Mesodermal cell (in vitro differentiated cells): ENCODE results near the gene TPD52L3. TPM values are rescaled to one million over a fixed set of nuclear protein-coding genes. Genes with fewer than 3 reads are reported as not detected.

Experiments used
- H3K27ac ChIP-seq: 2 replicates; pipeline ENCODE4 v1.7.0; 2013; ENCODE audit warnings: mild to moderate bottlenecking, low read depth, low read length, moderate library complexity; ENCODE audit not compliant: severe bottlenecking
- H3K36me3 ChIP-seq: 2 replicates; pipeline ENCODE4 v1.7.1; 2013; ENCODE audit warnings: mild to moderate bottlenecking, low read length, moderate library complexity; ENCODE audit not compliant: control insufficient read depth, insufficient read depth
- H3K4me1 ChIP-seq: one replicate; pipeline ENCODE4 v1.7.1; 2013; ENCODE audit warnings: mild to moderate bottlenecking, low read length; ENCODE audit not compliant: insufficient read depth, control insufficient read depth, poor library complexity, severe bottlenecking
- H3K4me3 ChIP-seq: 2 replicates; pipeline ENCODE4 v1.7.0; 2013; ENCODE audit warnings: low read length, control low read depth, mild to moderate bottlenecking; ENCODE audit not compliant: insufficient read depth, poor library complexity, severe bottlenecking; ENCODE audit errors: extremely low read depth
- H3K9me3 ChIP-seq: 2 replicates; pipeline ENCODE4 v1.7.1; 2013; ENCODE audit warnings: mild to moderate bottlenecking, low read length, moderate library complexity; ENCODE audit not compliant: control insufficient read depth
- WGBS, 2 experiments: methylation state at CpG; one replicate each; pipeline ENCODE4 v1.1.5; 2013; ENCODE audit warnings: missing lambda C conversion rate in 2 of 2; ENCODE audit not compliant: insufficient coverage in 2 of 2; 5-methylcytosine and 5-hydroxymethylcytosine counted together
- polyA plus RNA-seq, 2 experiments: library from polyadenylated mRNA; stranded (reverse); fragments of 50-300 nt; gene quantifications; one replicate each; pipeline ENCODE4 v1.2.3, GENCODE V29; 2013

The TPD52L3 gene
- polyA plus RNA-seq (2013, experiment 1 of 2), result not detected
- polyA plus RNA-seq (2013, experiment 2 of 2), result not detected

GRCh38 chr9:6328103-6328502, at the start of gene TPD52L3:
TSS of gene TPD52L3 (plus strand) at chr9:6328375. CDS start at chr9:6328596, 221 bp downstream.
- WGBS, 2 experiments, result 81 to 86% methylated on average over 7 to 15 of the region's 16 CpGs
- H3K36me3 ChIP-seq, result no peaks in the 10 kb centered on the region
- no peak within 1 kb of the TSS for H3K4me3 ChIP-seq
- peaks cover 20% of the 10 kb centered on the region for H3K4me1 ChIP-seq
- H3K9me3 ChIP-seq, result no peaks in the 10 kb centered on the region
- H3K27ac ChIP-seq, result no peak within 1 kb of the TSS

GRCh38 chr9:6301858-6302257, 26.3 kb upstream of the TPD52L3 start:
- no peak overlapping the region for H3K4me3 ChIP-seq
- no peaks in the 10 kb centered on the region for H3K36me3 ChIP-seq
- H3K9me3 ChIP-seq, result no peaks in the 10 kb centered on the region
- no CpG with 5 or more reads among the region's 2 CpGs for WGBS, 2 experiments
- H3K4me1 ChIP-seq, result no peaks in the 10 kb centered on the region
- no peak overlapping the region for H3K27ac ChIP-seq

- Histone ChIP-seq H3K27ac (no peak overlapping the region), H3K4me1 (no peaks in the 10 kb centered on the region), H3K9me3 (no peaks in the 10 kb centered on the region), H3K36me3 (no peaks in the 10 kb centered on the region), H3K4me3 (no peak overlapping the region)
These were observed 25.8 kb upstream of the TPD52L3 start for GRCh38 chr9:6302417-6302816.

- H3K27ac ChIP-seq, result no peak overlapping the region
- H3K4me3 ChIP-seq, result no peak overlapping the region
- no peaks in the 10 kb centered on the region for H3K36me3 ChIP-seq
- no peaks in the 10 kb centered on the region for H3K9me3 ChIP-seq
- no peaks in the 10 kb centered on the region for H3K4me1 ChIP-seq
These were observed 23.9 kb upstream of the TPD52L3 start for GRCh38 chr9:6304232-6304631.

GRCh38 chr9:6305954-6306563, 22.1 kb upstream of the TPD52L3 start:
- no peak overlapping the region for H3K27ac ChIP-seq
- H3K9me3 ChIP-seq, result no peaks in the 10 kb centered on the region
- H3K36me3 ChIP-seq, result no peaks in the 10 kb centered on the region
- H3K4me1 ChIP-seq, result no peaks in the 10 kb centered on the region
- H3K4me3 ChIP-seq, result no peak overlapping the region
- WGBS, 2 experiments, result no CpG with 5 or more reads among the region's 2 CpGs

- H3K9me3 ChIP-seq, result no peaks in the 10 kb centered on the region
- no peak overlapping the region for H3K27ac ChIP-seq
- WGBS, 2 experiments, result no CpG with 5 or more reads among the region's 1 CpG
- no peaks in the 10 kb centered on the region for H3K36me3 ChIP-seq
- H3K4me1 ChIP-seq, result no peaks in the 10 kb centered on the region
- no peak overlapping the region for H3K4me3 ChIP-seq
These were observed 20.6 kb upstream of the TPD52L3 start for GRCh38 chr9:6307551-6308096.

- 81 to 92% methylated on average over 2 of the region's 4 CpGs for WGBS, 2 experiments
- peaks cover 4% of the 10 kb centered on the region for H3K9me3 ChIP-seq
These were observed 2.9 kb downstream of the TPD52L3 start for GRCh38 chr9:6330958-6331634.

GRCh38 chr9:6334305-6334704, 6.1 kb downstream of the TPD52L3 start:
- Histone ChIP-seq H3K27ac (no peak overlapping the region), H3K4me1 (peaks cover 20% of the 10 kb centered on the region), H3K4me3 (no peak overlapping the region), H3K9me3 (peaks cover 5% of the 10 kb centered on the region), H3K36me3 (no peaks in the 10 kb centered on the region)

More at GRCh38 chr9:6330958-6331634, 2.9 kb downstream of the TPD52L3 start:
- H3K36me3 ChIP-seq, result no peaks in the 10 kb centered on the region
- H3K4me1 ChIP-seq, result peaks cover 20% of the 10 kb centered on the region
- H3K4me3 ChIP-seq, result no peak overlapping the region
- H3K27ac ChIP-seq, result no peak overlapping the region

- no peaks in the 10 kb centered on the region for H3K36me3 ChIP-seq
- 97% methylated on average over 3 of the region's 3 CpGs; no CpG with 5 or more reads in 1 of the 2 experiments for WGBS, 2 experiments
- no peak overlapping the region for H3K27ac ChIP-seq
- H3K4me3 ChIP-seq, result no peak overlapping the region
- no peaks in the 10 kb centered on the region for H3K9me3 ChIP-seq
- no peaks in the 10 kb centered on the region for H3K4me1 ChIP-seq
These were observed 20.6 kb downstream of the TPD52L3 start for GRCh38 chr9:6348766-6349165.

GRCh38 chr9:6351737-6352136, 23.6 kb downstream of the TPD52L3 start:
- Histone ChIP-seq H3K9me3 (no peaks in the 10 kb centered on the region), H3K27ac (no peak overlapping the region), H3K4me1 (no peaks in the 10 kb centered on the region), H3K36me3 (no peaks in the 10 kb centered on the region), H3K4me3 (no peak overlapping the region)

- 41% methylated on average over 3 of the region's 3 CpGs; no CpG with 5 or more reads in 1 of the 2 experiments for WGBS, 2 experiments
These were observed 26.0 kb downstream of the TPD52L3 start for GRCh38 chr9:6354072-6354686.

More at GRCh38 chr9:6354072-6354686, 26.0 kb downstream of the TPD52L3 start:
- Histone ChIP-seq H3K9me3 (no peaks in the 10 kb centered on the region), H3K27ac (no peak overlapping the region), H3K4me1 (no peaks in the 10 kb centered on the region), H3K36me3 (no peaks in the 10 kb centered on the region), H3K4me3 (no peak overlapping the region)
